SKM-1 treated with dmso at 0.1 percent for 144 hours (cell line): ENCODE data around the gene FASTKD2.

Source experiments
- DNase-seq: peaks from one replicate; lab custom pipeline; 2025; ENCODE audit not compliant: unreplicated experiment; lab: John Stamatoyannopoulos, UW

The FASTKD2 gene

DNA sequence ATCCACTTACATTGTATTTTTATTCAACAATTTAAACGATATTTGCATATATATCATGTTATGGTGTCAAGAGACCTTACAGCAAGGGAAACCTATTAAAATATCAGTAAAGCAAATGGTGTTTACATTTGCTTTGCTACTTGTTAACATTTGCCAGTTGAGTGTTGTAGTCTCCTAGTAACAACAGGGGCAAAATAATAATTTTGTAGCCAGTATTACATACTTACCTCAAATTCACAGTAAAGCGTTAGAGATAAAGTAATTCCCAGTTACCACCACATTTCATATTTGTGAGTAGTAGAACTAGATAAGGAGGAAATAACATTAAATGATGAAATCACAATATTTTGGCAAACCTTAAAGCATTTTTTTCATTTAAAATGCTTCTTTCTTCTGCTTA is 71.3 kb downstream of the FASTKD2 start:
- no peak for DNase-seq

DNA sequence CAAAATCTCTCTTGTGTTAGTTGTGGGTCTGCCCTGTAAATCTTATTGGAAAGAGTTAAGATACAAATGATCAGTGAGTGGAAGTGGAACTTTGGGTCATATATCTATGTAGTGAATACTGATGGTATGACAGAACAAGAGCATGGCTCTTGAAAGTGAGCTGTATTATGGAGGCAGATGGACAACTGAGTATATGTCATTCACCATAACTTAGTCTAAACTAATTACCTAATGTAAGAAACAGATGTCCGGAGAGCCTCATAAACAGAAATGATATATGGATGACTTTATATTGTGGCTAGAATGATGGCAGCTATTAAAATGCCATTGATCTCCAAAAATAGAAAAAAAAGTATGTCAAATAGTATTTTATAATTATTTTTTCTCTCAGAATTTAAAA is 72.4 kb downstream of the FASTKD2 start:
- DNase-seq = no peak

GRCh38 chr2:206838690-206839089 is 73.3 kb downstream of the FASTKD2 start:
- DNase-seq = no peak

DNA sequence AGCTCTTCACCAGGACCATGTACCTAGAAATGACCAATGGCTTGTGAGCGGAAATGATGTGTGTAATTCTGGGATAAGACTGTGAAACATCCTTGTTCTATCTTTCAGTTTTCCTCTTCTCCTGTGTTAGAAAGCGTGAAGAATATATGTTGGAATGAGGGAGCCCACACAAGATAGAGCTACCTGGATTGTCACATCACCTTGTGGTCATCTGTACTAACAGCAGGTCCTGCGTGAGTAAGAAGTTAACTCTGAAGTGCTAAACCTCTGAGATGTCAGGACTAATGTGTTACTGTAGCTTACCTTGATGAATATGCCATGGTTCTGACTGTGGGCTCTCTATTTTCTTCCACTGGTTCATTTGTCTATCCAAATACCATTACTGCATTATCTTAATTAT is 75.6 kb downstream of the FASTKD2 start:
- DNase-seq = no peak
